ENCODE measurements around the gene NUB1.
"Not testable (repeated sequence)": the region's sequence is repeated elsewhere in the genome, so short reads cannot be mapped to it uniquely, and the experiment has no call there.

The NUB1 gene, protein sequence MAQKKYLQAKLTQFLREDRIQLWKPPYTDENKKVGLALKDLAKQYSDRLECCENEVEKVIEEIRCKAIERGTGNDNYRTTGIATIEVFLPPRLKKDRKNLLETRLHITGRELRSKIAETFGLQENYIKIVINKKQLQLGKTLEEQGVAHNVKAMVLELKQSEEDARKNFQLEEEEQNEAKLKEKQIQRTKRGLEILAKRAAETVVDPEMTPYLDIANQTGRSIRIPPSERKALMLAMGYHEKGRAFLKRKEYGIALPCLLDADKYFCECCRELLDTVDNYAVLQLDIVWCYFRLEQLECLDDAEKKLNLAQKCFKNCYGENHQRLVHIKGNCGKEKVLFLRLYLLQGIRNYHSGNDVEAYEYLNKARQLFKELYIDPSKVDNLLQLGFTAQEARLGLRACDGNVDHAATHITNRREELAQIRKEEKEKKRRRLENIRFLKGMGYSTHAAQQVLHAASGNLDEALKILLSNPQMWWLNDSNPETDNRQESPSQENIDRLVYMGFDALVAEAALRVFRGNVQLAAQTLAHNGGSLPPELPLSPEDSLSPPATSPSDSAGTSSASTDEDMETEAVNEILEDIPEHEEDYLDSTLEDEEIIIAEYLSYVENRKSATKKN

DNA sequence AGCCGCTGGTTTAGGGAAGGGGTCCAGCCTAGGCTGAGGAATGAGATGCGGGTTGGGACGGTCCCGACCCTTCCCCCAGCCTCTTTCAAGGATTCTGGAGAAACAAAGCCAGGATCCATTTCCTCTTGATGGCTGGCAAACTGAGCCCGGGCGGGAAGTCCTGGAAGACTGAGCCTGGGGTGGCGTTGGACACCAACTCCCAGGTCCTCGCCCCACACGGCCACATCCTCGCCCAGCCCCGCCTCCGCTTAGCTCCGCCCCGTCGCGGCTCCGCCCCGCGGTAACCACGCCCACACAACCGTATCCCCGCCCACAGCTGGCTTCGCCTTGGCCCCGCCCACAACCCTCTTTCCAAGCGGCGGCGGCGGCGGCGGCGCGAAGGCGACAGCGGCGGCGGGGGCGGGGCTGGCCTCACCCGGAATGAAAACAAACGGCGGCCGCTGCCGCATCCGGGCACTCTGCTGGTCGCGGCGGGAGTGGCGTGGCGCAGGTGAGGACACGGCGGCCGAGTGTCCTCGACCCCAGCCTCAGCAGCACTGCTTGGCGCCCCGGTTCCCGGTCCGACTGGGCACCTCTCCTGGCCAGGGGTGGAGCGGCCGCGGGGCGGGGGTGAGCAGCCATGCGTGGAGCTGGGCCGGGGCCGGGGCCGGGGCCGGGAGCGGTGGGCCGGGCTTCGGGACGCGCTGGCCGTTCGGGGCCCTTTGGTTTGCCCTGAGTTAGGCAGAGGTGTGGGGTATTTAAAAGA is at the start of gene NUB1:
Gene NUB1 (plus strand): TSS at position 456 of the 745 bp plus-strand sequence. CDS start 3,538 bp downstream, outside the sequence.
- DNase-seq: peak; percentile 68

DNA sequence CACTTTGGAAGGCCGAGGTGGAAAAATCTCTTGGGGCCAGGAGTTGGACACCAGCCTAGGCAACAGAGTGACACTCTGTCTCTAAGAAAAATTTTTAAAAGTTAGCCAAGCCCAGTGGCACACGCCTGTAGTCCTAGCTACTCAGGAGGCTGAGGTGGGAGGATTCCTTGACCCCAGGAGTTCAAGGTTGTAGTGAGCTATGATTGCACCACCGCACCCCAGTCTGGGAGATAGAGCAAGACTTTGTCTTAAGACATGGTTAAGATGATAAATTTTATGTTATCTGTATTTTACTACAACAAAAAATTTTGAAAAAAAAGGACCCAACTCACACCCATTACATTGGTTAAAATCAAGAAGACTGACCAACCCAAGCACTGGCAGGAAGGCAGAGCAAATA is 48.8 kb upstream of the NUB1 start:
- no peak for DNase-seq

DNA sequence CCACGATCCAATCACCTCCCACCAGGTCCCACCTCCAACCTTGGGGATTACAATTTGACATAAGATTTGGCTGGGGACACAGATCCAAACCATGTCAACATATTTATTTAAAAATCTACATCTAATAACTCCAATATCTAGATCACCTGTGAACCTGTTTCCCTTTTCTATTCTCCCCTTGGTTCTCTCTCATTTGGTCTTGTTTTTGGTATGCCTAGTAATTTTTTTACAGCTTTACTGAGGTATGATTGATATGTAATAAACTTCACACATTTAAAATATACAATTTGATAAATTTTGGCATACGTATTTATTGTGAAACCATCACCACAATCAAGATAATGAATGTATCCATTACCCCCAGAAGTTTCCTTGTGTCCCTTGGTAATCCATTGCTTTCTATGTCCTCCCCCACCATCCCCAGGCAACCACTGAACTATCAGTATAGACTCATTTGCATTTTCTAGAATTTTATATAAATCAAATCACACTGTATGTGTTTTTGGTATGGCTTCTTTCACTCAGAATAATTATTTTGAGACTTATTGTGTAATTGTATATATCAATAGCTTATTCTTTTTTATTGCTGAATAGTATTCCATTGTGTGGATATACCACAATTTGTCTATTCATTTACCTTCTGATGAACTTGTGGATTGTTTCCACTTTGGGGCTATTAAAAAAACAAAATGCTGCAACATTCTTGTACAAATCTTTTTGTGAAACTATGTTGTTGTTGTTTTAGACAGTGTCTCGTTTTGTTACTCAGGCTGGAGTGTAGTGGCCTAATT is 45.2 kb upstream of the NUB1 start:
- DNase-seq: no peak

DNA sequence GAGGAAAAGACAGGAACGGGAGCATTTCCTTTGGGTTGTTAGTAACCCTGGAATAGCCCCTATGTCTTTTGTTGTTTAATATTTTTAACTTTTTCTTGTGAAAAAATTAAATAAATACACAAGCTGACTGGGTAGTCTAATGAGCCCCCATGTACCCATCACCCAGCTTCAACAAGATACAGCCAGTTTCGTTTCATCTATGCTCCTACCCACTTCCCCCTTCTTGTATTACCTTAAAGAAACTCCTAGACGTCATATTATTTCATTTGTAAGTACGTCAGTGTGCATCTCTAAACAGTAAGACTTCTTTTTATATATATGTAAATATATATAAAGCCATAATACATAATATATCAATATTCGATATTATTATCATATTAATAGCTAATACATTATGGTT is 42.8 kb upstream of the NUB1 start:
- no peak for DNase-seq

DNA sequence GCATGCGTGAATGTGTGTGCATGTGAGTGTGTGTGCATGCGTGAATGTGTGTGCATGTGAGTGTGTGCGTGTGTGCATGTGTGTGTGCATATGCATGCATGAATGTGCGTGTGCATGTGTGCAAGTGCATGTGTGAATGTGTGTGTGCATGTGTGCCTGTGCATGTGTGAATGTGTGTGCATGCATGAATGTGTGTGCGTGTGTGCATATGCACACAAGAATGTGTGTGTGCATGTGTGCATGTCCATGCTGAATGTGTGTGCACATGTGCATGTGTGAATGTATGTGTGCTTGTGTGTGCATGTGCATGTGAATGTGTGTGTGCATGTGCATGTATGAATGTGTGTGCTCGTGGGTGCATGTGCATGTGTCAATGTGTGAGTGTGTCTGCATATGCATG is 42.1 kb upstream of the NUB1 start:
- no peak for DNase-seq

DNA sequence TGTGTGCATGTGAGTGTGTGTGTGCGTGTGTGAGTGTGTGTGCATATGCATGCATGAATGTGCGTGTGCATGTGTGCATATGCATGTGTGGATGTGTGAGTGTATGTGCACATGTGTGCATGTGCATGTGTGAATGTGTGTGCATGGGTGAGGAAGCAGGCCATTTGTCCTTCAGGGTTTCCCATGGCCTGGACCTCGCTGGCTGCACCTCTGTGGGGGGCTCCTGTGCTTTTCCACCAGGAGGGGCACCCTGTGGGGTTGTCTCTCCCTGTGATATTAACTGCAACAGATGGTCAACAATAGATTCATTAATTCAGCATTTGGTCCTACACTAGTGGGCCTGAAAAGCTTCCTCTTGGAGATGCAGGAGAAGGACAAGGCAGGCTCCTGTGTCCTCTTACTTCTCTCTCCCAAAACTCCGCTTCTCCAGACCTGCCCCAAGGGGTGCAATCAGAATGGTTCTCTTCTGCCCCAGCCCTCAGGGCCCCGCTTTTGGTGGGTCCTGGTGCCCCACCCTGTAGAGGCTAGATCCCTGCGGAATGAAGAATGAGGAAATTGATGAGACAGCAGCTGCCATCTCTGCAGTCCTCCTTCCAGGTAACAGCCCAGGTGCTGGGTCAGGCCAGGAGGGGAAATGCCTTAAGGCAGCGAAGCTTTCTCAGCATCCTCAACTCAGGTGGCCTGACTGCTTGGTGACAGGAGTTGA is 41.5 kb upstream of the NUB1 start:
- DNase-seq: no peak

DNA sequence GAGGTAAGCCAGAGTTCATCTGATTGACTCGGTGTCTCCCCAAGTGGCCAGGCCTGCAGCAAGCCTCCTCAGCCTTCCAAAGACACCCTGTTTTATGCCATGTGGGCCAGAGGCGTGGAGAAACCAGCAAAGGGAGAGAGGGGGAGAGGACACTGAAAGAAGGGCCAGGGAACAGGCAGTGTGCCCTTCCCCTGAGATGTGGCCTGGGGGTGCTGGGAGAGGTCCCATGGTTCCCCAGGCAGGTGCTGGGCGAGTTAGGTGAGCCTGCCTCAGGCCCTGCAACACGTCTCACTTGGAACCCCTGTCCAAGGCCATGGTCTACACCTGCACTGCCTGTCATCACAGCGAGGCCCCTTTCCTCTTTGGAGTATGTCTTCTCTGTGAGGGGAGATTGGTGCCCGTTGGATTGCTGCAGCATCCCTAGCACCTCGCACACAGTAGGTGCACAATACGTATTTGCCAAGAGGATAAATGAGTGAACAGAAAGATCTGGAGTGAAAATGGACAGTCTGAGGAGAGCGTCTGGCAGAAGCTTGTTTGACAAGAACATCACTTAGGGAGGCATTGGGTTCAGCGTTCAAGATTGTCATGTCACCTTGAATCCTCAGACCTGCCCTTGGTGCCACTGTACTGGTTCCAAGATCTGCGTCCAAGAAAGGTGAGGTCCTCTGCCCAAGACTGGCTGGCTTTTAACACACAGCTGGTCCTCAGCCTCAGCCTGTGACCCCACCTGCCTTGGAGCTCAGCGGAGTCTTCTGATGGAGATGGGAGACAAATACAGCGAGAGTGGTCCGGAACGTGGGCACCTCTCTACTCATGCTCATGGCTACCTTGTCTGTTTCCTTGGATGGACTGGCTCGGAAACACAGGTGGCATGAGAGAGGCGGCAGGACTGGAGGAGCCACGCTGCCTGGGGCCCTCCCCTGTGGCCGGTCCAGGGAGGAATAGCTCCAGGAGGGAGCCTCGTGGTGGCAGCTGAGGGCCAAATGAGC is 39.8 kb upstream of the NUB1 start:
- no peak for DNase-seq

DNA sequence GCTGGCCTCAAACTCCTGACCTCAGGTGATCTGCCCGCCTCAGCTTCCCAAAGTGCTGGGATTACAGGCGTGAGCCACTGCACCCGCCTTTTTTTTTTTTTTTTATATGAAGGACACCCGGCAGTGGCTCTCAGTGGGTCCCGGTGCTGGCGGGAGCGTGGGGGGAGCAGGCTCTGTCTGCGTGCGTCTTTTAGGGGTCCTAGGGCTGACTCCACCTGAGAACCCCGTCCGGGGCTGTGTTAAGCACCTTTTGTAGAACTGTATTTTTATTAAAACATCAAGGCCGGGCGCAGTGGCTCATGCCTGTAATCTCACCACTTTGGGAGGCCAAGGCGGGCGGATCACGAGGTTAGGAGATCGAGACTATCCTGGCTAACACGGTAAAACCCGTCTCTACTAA is 37.4 kb upstream of the NUB1 start:
- not testable (repeated sequence) for DNase-seq

DNA sequence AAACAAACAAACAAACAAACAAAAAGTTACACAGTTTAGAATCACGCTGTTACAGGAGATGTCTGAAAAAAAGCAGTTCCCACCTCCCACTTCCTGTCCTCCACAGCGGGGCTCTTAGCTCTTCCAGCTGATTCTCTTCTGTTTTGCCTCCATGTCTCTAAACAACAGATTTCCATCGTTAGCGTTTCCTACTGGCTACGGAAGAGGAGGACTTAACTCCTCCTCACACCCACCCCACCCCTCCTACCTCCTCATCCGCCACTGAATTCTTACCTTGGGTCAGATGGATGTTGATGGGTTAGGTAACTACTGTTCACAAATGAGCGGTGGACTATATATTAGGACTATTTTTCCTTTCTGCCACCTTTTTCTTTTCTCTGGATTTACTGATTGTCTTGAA is 36.8 kb upstream of the NUB1 start:
- no peak for DNase-seq

DNA sequence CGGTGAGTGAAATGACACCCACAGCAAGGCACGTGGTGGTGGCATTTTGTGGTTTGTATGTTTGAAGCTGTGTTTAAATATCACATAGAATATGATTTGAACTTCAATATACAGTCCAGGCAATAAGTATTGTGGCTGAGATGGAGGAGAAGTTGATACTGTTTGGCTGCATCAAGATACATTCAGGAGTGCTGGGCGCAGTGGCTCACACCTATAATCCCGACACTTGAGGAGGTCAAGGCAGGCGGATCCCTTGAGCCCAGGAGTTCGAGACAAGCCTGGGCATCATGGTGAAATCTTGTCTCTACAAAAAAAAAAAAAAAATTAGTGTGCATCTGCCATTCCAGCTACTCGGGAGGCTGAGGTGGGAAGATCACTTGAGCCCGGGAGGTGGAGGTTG is 35.2 kb upstream of the NUB1 start:
- no peak for DNase-seq

DNA sequence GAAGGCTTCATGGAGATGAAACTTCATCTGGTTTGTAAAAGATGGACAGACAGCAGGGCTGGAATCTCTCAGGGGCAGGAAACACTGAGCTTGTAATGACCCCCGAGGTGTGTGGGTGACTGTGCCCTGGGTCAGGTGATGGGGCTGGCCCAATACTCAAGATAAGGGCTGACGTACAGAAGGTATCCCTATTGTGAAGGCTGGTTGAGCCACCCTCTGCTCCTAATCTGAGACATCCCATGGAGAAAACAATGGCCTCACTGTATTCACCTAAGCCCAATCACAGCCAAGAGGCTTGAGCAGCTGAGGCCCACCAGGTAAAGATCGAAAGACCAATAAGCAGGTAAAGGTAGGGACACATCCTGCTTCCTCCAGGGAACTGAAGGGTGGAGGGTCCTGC is 34.8 kb upstream of the NUB1 start:
- no peak for DNase-seq

DNA sequence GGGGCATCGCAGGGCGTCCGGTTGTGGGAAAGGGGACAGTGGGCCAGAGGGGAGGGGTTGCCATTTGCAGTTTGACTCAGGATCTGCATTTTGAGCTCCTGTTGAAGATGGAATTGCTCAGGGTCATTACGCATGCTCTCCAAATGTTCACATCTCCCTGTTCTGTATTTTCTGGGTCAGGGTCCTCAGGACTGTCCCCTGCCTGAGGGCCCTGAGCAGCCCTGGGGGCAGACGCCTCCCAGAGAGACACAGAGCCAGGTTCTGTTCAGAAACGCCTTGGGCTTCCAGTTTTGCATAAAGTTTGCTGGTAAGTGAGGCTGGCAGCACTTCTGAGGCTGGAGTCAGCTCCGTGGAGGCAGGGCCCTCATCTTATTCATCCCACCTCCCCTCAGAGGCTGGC is 34.1 kb upstream of the NUB1 start:
- DNase-seq: no peak

DNA sequence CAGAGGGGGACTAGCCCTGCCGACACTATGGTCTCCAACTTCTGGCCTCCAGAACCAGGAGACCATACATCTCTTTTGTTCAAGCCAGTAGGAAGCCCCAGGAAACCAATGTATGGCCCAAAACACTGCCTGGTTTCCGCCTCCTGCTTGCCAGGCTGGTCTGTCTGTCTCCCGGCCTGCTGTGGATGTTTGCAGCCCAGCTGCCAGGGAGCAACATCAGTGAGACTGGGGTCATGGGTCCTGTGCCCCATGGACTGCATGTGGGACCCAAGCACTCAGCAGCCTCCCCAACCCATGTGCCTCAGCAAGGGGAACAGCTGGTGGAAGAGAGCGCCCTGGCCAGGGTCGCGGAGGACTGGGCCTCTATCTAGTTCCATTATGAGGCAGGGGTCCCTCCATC is 33.4 kb upstream of the NUB1 start:
- DNase-seq: no peak

DNA sequence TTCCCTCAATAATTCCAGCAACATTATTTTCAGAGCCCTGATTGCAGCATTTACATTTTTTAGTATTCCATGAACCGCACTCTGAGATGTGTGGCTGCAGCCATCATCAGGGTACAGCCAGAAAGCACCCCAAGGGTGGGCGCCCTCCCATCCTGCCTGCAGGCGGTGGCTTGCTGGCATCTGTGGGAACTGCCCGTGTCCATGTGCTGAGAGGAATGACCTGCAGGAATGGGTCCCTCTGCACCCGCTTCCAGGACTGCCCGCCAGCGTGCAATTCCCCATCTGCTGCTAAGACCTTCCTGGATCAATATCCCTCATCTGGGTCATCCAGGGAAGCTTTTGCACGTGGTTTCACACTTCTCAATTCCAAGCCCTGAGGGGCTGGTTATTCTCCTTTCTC is 32.8 kb upstream of the NUB1 start:
- no peak for DNase-seq

DNA sequence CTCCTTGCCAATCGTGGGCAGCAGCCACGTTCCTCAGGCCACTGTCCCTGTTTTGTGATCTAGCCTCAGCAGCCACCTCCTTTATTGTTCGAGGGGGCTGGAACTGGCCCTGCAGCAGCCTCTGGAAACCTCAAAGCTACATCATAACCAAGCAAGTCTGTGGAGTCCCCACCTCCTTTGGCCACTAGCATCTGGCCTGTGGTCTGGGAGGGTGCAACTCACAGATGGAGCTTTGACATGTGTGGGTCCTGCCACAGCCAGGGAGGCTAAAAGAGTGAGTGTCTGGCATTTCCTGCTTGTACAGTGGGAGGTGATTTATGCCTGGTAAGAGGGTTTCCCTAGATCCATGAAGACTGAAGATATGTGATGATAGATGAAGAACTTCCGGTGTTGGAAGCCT is 32.3 kb upstream of the NUB1 start:
- DNase-seq: no peak

DNA sequence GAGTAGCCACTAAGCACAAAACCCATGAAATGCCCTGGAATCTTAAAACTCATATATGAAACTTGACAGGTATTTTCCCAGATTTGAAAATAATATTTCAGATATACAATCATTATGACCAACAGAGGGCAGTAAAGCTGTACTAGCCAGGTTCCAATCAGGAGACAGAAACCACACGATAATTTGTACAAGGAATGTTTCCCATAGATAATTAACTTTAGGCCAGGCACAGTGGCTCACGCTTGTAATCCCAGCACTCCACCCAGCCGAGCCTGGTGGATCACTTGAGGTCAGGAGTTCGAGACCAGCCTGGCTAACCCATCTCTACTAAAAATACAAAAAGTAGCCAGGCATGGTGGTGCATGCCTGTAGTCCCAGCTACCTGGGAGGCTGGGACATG is 31.0 kb upstream of the NUB1 start:
- DNase-seq: no peak

DNA sequence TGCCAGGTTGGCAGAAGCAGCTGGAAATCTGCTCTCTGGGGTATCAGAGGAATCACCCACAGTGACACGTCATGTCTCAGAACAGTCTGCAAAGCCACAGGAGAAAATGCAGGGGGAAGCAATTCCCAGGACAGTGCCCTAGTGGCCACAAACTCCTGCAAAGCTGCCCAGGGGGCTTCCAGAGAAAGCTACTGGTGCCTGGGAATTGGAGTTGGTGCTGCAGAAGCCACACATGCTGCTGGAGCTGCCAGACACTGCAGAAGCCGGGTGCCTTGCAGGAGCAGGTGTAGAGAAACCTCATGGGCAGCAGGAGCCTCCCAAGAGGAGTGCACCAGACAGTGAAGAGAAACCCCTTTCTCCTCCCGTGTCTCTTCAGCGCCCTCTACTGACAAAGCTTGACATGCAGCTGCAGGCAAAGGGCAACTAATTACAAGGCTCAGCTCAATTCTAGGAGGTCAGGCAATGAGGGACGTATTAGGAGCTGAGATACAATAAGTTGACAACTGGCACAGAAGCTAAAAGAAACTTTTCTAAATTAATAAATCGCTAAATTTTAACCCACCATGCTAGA is 30.2 kb upstream of the NUB1 start:
- peak; percentile 8 for DNase-seq

DNA sequence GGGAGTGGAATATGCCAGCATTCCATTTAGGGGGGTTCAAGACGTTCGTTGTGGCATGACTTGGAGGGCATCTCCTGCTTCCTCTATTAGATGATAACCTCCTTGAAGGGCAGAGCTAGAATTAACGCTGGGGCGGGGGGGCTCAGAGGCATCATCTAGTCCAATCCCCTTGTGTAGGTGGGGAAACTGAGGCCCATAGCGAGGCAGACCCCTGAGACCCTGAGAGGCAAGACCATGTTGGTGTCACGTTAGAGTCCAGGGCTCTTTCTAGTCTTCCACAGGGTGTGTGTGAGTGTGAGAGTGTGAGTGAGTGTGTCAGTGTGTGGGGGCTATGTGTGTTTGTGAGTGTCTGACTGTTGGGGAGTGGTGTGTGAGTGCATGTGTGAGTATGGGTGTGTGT is 29.3 kb upstream of the NUB1 start:
- no peak for DNase-seq

DNA sequence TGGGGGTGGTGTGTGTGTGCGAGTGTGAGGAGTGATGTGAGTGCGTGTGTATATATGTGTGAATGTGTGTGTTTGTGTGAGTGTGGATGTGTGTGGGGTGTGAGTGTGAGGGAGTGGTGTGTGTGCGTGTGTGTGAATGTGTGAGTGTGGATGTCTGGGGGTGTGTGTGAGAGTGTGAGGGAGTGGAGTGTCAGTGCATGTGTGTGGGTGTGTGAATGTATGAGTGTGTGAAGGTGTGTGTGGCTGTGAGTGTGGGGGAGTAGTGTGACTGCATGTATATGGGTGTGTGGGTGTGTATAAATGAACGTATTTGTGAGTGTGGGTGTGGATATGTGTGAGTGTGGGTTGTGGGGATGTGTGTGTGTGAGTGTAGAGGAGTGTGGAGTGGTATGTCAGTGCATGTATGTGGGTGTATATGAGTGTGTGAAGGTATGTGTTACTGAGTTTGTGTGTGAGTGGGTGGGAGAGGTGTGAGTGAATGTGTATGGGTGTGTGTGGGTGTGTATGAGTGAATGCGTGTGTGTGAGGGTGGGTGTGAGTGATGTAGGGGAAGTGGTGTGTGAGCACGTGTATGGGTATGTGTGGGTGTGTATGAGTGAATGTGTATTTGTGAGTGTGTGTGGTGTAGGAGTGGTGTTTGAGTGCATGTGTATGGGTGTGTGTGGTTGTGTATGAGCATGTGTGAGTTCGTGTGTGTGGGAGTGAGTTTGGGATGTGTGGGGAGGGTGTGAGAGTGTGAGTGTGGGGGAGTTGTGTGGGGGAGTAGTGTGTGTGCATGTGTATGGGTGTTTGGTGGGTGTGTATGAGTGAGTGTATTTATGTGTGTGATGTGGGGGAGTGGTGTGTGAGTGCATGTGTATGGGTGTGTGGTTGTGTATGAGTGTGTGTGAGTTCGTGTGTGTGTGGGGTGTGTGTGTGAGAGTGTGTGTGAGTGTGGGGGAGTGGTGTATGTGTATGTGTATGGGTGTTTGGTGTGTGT is 28.5 kb upstream of the NUB1 start:
- no peak for DNase-seq

DNA sequence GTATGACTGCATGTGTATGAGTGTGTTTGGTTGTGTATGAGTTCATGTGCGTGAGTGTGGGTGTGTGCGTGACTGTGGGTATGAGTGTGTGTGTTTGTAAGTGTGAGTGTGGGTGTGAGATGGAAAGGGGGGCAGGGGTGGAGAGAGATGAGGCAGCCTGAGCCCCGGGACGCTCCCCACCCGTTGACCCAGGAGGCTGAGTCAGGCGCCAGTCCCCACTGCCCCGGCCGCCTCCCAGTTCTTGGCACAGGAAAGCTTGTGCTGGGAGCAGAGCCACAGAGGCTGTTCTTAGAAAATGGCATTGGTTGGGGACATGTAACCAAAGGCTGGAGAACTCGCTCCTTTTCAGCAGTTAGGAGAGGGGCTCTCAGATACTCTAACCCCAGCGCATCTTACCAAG is 27.8 kb upstream of the NUB1 start:
- DNase-seq: no peak
